ENCODE data around the gene TSPEAR.

- no peak for TF ChIP-seq JUN (CRISPR knock-in tag; IDR thresholded peaks at IDR 0.05)
- no peak for TF ChIP-seq FOXP1 (CRISPR knock-in tag; IDR thresholded peaks at IDR 0.05; ENCODE audit: borderline replicate concordance)
Observed at GRCh38 chr21:44552136-44552535, 159.2 kb downstream of the TSPEAR start.
